H1 (cell line): ENCODE data around the gene CTAG1A. TPM values are rescaled to one million over a fixed set of nuclear protein-coding genes. Genes with fewer than 3 reads are reported as not detected.

Experiments used
- CTCF ChIA-PET: fragments of 300-600 bp; sonication (Branson Sonifier 250); formaldehyde crosslinking; loops from one replicate; lab custom pipeline; 2021; ENCODE audit not compliant: partially characterized antibody; lab: Charles Lee
- POLR2A ChIA-PET: fragments of 300-600 bp; sonication (Branson Sonifier 250); formaldehyde crosslinking; loops from one replicate; lab custom pipeline; 2021; ENCODE audit warnings: inconsistent platforms; ENCODE audit not compliant: partially characterized antibody; lab: Charles Lee
- DNase-seq, 2 experiments: peaks; one replicate each; pipeline versions ENCODE4 v3.0.0 to v3.0.0-alpha.2; 2010 to 2022; ENCODE audit warnings: low spot score in 2 of 2, low read depth in 1 of 2, mixed read lengths in 1 of 2
- FAIRE-seq: peaks from 2 replicates; lab custom pipeline; 2011; peaks lifted over from hg19 to GRCh38; lab: Jason Lieb, UNC
- H2AFZ ChIP-seq: 2 replicates; pipeline ENCODE4 v1.8.1; 2012; ENCODE audit warnings: low read length, inconsistent platforms
- H2AK5ac ChIP-seq: 2 replicates; pipeline ENCODE4 v1.6.1; 2013; ENCODE audit warnings: low read depth, low read length
- H2BK120ac ChIP-seq: replicated peaks from 2 replicates; pipeline ENCODE3; 2013; ENCODE audit warnings: low read depth, low read length, inconsistent platforms
- H2BK12ac ChIP-seq: 2 replicates; pipeline ENCODE4 v1.6.1; 2013; ENCODE audit warnings: low read depth, low read length
- H2BK15ac ChIP-seq: 2 replicates; pipeline ENCODE4 v1.6.1; 2013; ENCODE audit warnings: low read length
- H2BK20ac ChIP-seq: 2 replicates; pipeline ENCODE4 v1.6.1; 2013; ENCODE audit warnings: low read length
- H2BK5ac ChIP-seq: 2 replicates; pipeline ENCODE4 v1.6.1; 2013; ENCODE audit warnings: low read depth, low read length
- H3K14ac ChIP-seq: 2 replicates; pipeline ENCODE4 v1.6.1; 2013; ENCODE audit warnings: inconsistent platforms; ENCODE audit not compliant: insufficient read length
- H3K18ac ChIP-seq: 2 replicates; pipeline ENCODE4 v1.6.1; 2013; ENCODE audit warnings: low read length; ENCODE audit errors: extremely low read depth
- H3K23ac ChIP-seq: 2 replicates; pipeline ENCODE4 v1.6.1; 2013; ENCODE audit warnings: inconsistent platforms; ENCODE audit not compliant: insufficient read length
- H3K23me2 ChIP-seq: 2 replicates; pipeline ENCODE4 v1.6.1; 2013; ENCODE audit warnings: low read depth, low read length
- H3K27ac ChIP-seq: 2 replicates; pipeline ENCODE4 v1.6.1; 2011; ENCODE audit warnings: low read depth, low read length, inconsistent platforms
- H3K27me3 ChIP-seq, 4 experiments: replicated peaks in 1 of 4; 1 replicate in 1 of 4; 2 replicates in 3 of 4; pipeline versions ENCODE4 v1.6.1 to v1.8.1; 2011 to 2013; ENCODE audit warnings: low read length in 3 of 4, mild to moderate bottlenecking in 3 of 4, inconsistent platforms in 2 of 4, mixed read lengths in 2 of 4, moderate library complexity in 1 of 4; ENCODE audit not compliant: control insufficient read depth in 3 of 4, insufficient read depth in 3 of 4; ENCODE audit errors: extremely low read depth in 1 of 4
- H3K36me3 ChIP-seq, 4 experiments: 2 replicates each; pipeline versions ENCODE4 v1.6.1 to v1.8.1; 2011 to 2013; ENCODE audit warnings: mild to moderate bottlenecking in 4 of 4, low read length in 3 of 4, moderate library complexity in 2 of 4, control low read depth in 1 of 4, inconsistent platforms in 1 of 4; ENCODE audit not compliant: insufficient read depth in 4 of 4, control insufficient read depth in 2 of 4
- H3K4ac ChIP-seq: replicated peaks from 2 replicates; pipeline ENCODE3; 2013; ENCODE audit warnings: low read length, low read depth, mixed read lengths, inconsistent platforms; ENCODE audit not compliant: insufficient read length
- H3K4me1 ChIP-seq, 4 experiments: replicated peaks in 1 of 4; 1 replicate in 1 of 4; 2 replicates in 3 of 4; pipeline versions ENCODE4 v1.6.1 to v1.8.1; 2011 to 2013; ENCODE audit warnings: low read length in 3 of 4, inconsistent platforms in 2 of 4, mixed read lengths in 1 of 4; ENCODE audit not compliant: insufficient read depth in 4 of 4, control insufficient read depth in 3 of 4
- H3K4me2 ChIP-seq, 2 experiments: 2 replicates each; pipeline versions ENCODE4 v1.6.1 to v1.8.1; 2011 to 2013; ENCODE audit warnings: low read depth in 2 of 2, low read length in 2 of 2, control low read depth in 1 of 2, inconsistent platforms in 1 of 2, mild to moderate bottlenecking in 1 of 2; ENCODE audit not compliant: insufficient read depth in 1 of 2
- H3K4me3 ChIP-seq, 4 experiments: fragments of 200-600, 300-600 bp in 1 of 4; sonication (generic), shearing (Covaris generic), sonication (Bioruptor Twin) in 1 of 4; 2 replicates each; pipeline versions ENCODE4 v1.5.1 to v1.8.1; 2011 to 2016; ENCODE audit warnings: low read length in 4 of 4, low read depth in 3 of 4, control low read depth in 2 of 4, inconsistent platforms in 2 of 4, mild to moderate bottlenecking in 2 of 4, mixed read lengths in 1 of 4, moderate library complexity in 1 of 4; ENCODE audit not compliant: insufficient read depth in 2 of 4; ENCODE audit errors: extremely low read depth in 1 of 4
- H3K56ac ChIP-seq: replicated peaks from 2 replicates; pipeline ENCODE3; 2013; ENCODE audit warnings: low read depth, mild to moderate bottlenecking, mixed read lengths, low read length, inconsistent platforms; ENCODE audit not compliant: insufficient read length
- H3K79me1 ChIP-seq: 2 replicates; pipeline ENCODE4 v1.6.1; 2013; ENCODE audit warnings: low read depth, low read length, control low read depth
- H3K79me2 ChIP-seq, 2 experiments: 2 replicates each; pipeline versions ENCODE4 v1.6.1 to v1.8.1; 2012 to 2013; ENCODE audit warnings: low read length in 2 of 2, mild to moderate bottlenecking in 2 of 2, inconsistent platforms in 1 of 2; ENCODE audit not compliant: insufficient read depth in 2 of 2, control insufficient read depth in 1 of 2
- H3K9ac ChIP-seq, 4 experiments: replicated peaks in 1 of 4; 1 replicate in 1 of 4; 2 replicates in 3 of 4; pipeline versions ENCODE4 v1.6.1 to v1.8.1; 2011 to 2013; ENCODE audit warnings: low read depth in 3 of 4, low read length in 3 of 4, control low read depth in 2 of 4, mild to moderate bottlenecking in 2 of 4, moderate library complexity in 2 of 4, inconsistent platforms in 1 of 4; ENCODE audit errors: extremely low read depth in 1 of 4
- H3K9me3 ChIP-seq, 2 experiments: 2 replicates each; pipeline versions ENCODE4 v1.6.1 to v1.8.1; 2012 to 2013; ENCODE audit warnings: mild to moderate bottlenecking in 2 of 2, moderate library complexity in 2 of 2, control low read depth in 1 of 2, inconsistent platforms in 1 of 2, low read depth in 1 of 2, low read length in 1 of 2, mixed read lengths in 1 of 2; ENCODE audit not compliant: insufficient read depth in 2 of 2
- H4K20me1 ChIP-seq, 2 experiments: replicated peaks in 1 of 2; 2 replicates each; pipeline versions ENCODE3 to v1.8.1; 2011 to 2013; ENCODE audit warnings: inconsistent platforms in 2 of 2, low read length in 2 of 2, mild to moderate bottlenecking in 1 of 2; ENCODE audit not compliant: insufficient read depth in 2 of 2, control insufficient read depth in 1 of 2
- H4K5ac ChIP-seq: 2 replicates; pipeline ENCODE4 v1.6.1; 2013; ENCODE audit warnings: low read length, low read depth, mixed read lengths, inconsistent platforms; ENCODE audit not compliant: insufficient read length
- H4K8ac ChIP-seq: 2 replicates; pipeline ENCODE4 v1.8.0; 2013; ENCODE audit warnings: mild to moderate bottlenecking, moderate library complexity, low read length, inconsistent platforms; ENCODE audit not compliant: insufficient read depth; ENCODE audit errors: extremely low read depth
- H4K91ac ChIP-seq: replicated peaks from 2 replicates; pipeline ENCODE3; 2013; ENCODE audit warnings: low read length, mixed read lengths, inconsistent platforms; ENCODE audit not compliant: insufficient read length
- CHD2 ChIP-seq: IDR thresholded peaks from 2 replicates; pipeline ENCODE4 v1.6.1; 2012; ENCODE audit warnings: low read length, improper control_type of control experiment
- CREB1 ChIP-seq: IDR thresholded peaks from 2 replicates; pipeline ENCODE4 v1.6.1; 2012; ENCODE audit warnings: inconsistent platforms
- GABPA ChIP-seq: IDR thresholded peaks from 2 replicates; pipeline ENCODE4 v1.6.1; 2011; ENCODE audit warnings: mild to moderate bottlenecking, low read length, moderate library complexity, borderline replicate concordance; ENCODE audit not compliant: insufficient read depth
- WGBS, 2 experiments: shearing (Covaris generic) in 1 of 2; methylation state at CpG; one replicate each; pipeline versions ENCODE4 v1.1.6 to v1.1.7; 2013 to 2015; ENCODE audit warnings: low lambda C conversion rate in 2 of 2, mixed read lengths in 2 of 2, inconsistent platforms in 1 of 2, low coverage in 1 of 2, missing lambda C conversion rate in 1 of 2; ENCODE audit not compliant: insufficient replicate concordance in 2 of 2, insufficient coverage in 1 of 2, insufficient read length in 1 of 2; ENCODE audit errors: extremely low coverage in 1 of 2, missing lambda C conversion rate in 1 of 2; 5-methylcytosine and 5-hydroxymethylcytosine counted together
- polyA plus RNA-seq, 7 experiments: library from polyadenylated mRNA; depleted of rRNA in 3 of 7; stranded (reverse) in 5 of 7; unstranded in 2 of 7; fragments of >200 nt in 5 of 7; fragments of 200-250 nt in 2 of 7; gene quantifications; 1 replicate in 5 of 7; 2 replicates in 1 of 7; 4 replicates in 1 of 7; pipeline versions ENCODE4 v1.2.1 to v1.2.3, GENCODE V29; 2011 to 2013; ENCODE audit warnings: missing spikeins in 2 of 7, mixed read lengths in 2 of 7
- total RNA-seq: library from RNA; stranded (reverse); fragmentation: NEBNext Ultra II Directional; extraction: Animal tissue kit (Norgen Biotek cat#: 25700); gene quantifications from 2 replicates; pipeline ENCODE4 v1.2.1, GENCODE V29; 2021
- TF ChIP-seq, protein P1 (sequence below): IDR thresholded peaks from 2 replicates; pipeline ENCODE4 v1.6.1; 2012; ENCODE audit warnings: low read length, inconsistent platforms

Gene CTAG1A
- total and polyA plus RNA-seq, 2 of the 8 experiments (the other 6 are each of a cell fraction or from before 2014, with no cell fraction given), result not detected

DNA sequence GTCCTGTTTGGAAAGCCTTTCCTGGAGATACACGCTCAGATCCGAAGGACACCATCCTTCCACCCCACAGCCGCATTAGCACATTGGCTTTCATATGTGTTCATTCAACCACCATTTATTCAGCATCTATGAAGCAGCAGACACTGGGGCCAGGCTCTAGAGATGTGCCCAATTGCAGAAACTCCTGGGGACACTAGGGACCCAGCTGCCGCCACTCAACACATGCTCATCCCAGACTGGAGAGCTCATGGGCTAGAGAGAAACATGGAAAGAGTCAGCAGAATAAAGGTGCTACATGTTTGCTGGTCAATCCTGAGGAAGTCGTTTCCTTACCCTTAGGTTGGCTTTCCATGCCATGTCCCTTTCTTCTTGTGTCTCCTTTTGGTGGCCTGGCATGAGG is 7.6 kb downstream of the CTAG1A start:
- H3K27me3 ChIP-seq, result no peaks in the 10 kb centered on the region
- TF ChIP-seq, protein P1, sequence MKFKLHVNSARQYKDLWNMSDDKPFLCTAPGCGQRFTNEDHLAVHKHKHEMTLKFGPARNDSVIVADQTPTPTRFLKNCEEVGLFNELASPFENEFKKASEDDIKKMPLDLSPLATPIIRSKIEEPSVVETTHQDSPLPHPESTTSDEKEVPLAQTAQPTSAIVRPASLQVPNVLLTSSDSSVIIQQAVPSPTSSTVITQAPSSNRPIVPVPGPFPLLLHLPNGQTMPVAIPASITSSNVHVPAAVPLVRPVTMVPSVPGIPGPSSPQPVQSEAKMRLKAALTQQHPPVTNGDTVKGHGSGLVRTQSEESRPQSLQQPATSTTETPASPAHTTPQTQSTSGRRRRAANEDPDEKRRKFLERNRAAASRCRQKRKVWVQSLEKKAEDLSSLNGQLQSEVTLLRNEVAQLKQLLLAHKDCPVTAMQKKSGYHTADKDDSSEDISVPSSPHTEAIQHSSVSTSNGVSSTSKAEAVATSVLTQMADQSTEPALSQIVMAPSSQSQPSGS, result no peak
- TF ChIP-seq CHD2 (no peak), GABPA (no peak), CREB1 (no peak)
- no peak overlapping the region for H3K14ac ChIP-seq
- no peak overlapping the region for H2BK120ac ChIP-seq
- no peak overlapping the region for H2AFZ ChIP-seq
- no peak overlapping the region for H2BK15ac ChIP-seq
- H3K4ac ChIP-seq, result no peak overlapping the region
- H4K8ac ChIP-seq, result no peak overlapping the region
- H3K4me2 ChIP-seq, result no peak overlapping the region
- no peak overlapping the region for H3K9ac ChIP-seq
- H3K27ac ChIP-seq, result no peak overlapping the region
- H3K36me3 ChIP-seq, result no peaks in the 10 kb centered on the region
- FAIRE-seq (no peak), DNase-seq (no peak)
- peaks cover 0 to 8% (median 0%) of the 10 kb centered on the region in 4 experiments; a peak in 3 of 7 replicates for H3K4me1 ChIP-seq
- 88% methylated on average over 3 of the region's 5 CpGs; no CpG with 5 or more reads in 1 of the 2 experiments for WGBS, 2 experiments
- no peak overlapping the region for H4K5ac ChIP-seq
- H4K20me1 ChIP-seq, result no peaks in the 10 kb centered on the region
- ChIA-PET CTCF (interaction anchor here (1.4 kb wide), 1 partner anchor 156 kb away, joined by 6 read pairs; no protein-coding TSS in a partner anchor), POLR2A (no interaction called here)
- no peaks in the 10 kb centered on the region for H3K23me2 ChIP-seq
- no peak overlapping the region for H3K23ac ChIP-seq
- H3K18ac ChIP-seq, result no peak overlapping the region
- H2BK20ac ChIP-seq, result no peak overlapping the region
- no peak overlapping the region for H2BK12ac ChIP-seq
- no peak overlapping the region for H3K56ac ChIP-seq
- H2BK5ac ChIP-seq, result no peak overlapping the region
- H2AK5ac ChIP-seq, result no peak overlapping the region
- peaks cover 3 to 5% of the 10 kb centered on the region in 2 experiments; a peak in 3 of 4 replicates for H3K9me3 ChIP-seq
- H4K91ac ChIP-seq, result no peak overlapping the region
- H3K4me3 ChIP-seq, result no peak overlapping the region
- no peaks in the 10 kb centered on the region for H3K79me1 ChIP-seq
- no peaks in the 10 kb centered on the region for H3K79me2 ChIP-seq
